HG03045 (cell line): ENCODE measurements around the gene NFX1.
A peak's percentile ranks its signal among the peaks of the same experiment; 100 is the strongest.
"Not testable (repeated sequence)": the region's sequence is repeated elsewhere in the genome, so short reads cannot be mapped to it uniquely, and the experiment has no call there.

ENCODE experiments used
- ATAC-seq: cut with Tn5 transposase; IDR thresholded peaks from one replicate; pipeline ENCODE4 v1.9.1; 2021; ENCODE audit warnings: mild to moderate bottlenecking, moderate library complexity; ENCODE audit not compliant: unreplicated experiment

The NFX1 gene

DNA sequence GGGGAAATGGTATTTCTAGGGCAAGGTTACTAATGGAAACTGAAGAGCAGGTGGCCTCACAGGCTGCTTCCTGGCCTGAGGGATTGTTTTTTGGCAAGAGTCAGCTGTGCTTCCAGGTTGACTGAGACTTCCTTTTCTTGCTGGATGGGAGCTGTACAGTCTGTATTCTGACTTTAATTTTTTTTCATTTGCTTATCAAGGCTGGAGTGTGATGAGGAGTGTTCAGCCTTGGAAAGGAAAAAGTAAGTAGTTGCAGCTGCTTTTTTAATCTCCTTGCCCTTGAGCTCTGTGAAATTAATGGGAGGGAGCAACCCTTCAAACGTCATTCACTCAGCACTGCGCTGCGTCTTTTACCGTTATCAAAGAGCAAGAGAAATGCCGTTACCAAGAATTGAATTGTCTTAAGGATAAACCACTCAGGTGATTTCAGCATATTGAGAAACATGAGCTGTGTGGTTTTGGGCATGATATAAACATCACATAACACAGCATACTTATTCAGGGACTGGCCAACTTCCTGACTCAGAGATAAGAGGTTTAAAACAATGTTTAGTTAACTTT lies 64.4 kb downstream of the NFX1 start:
- no peak for ATAC-seq

DNA sequence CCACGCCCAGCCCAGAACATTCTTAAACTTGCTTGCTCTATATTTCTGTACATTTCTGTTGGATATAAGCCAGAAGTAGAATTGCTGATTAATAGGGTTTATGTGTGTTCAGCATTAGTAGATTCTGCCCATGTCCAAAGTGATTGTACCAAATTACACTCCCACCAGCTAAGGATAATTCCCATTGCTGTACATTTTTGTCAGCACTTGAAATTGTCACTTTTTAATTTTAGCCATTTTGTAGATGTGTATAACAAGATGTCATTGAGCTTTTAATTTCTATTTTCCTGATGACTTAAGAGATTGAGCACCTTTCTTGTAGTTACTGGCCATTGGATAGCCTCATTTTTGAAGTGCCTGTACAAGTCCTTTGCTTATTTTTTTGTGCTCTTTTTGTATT lies 65.6 kb downstream of the NFX1 start:
- no peak for ATAC-seq

DNA sequence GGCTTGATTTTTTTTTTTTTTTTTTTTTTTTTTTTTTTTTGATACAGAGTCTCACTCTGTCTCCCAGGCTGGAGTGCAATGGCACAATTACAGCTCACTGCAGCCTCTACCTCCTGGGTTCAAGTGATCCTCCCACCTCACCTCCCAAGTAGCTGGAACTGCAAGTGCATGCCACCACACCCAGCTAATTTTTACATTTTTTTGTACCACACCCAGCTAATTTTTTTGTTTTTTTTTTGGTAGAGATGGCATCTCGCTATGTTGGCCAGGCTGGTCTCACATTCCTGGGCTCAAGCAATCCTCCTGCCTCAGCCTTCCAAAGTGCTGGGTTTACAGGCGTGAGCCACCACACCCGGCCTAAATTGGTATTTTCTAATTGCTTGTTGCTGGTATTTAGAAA lies 68.3 kb downstream of the NFX1 start:
- not testable (repeated sequence) for ATAC-seq

DNA sequence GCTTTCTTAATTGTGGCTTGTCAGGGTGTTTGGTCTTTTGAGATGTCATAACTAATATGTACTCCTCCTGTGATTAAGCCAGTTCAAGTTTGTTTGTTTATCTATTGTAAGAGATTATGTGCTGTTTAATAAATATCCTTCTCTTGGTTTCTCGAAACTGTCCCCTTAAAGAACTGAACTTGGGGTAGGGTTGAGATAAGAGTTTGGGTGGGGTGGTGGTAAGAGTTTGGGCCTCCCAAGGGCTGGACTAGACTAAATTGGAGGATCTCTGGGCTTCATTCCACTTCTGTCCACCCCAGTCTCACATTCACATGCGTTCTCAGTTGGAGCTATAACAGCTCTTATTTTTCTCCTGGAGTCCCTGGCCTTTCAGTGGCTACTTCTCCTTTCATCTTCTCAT lies 73.8 kb downstream of the NFX1 start:
- no peak for ATAC-seq

DNA sequence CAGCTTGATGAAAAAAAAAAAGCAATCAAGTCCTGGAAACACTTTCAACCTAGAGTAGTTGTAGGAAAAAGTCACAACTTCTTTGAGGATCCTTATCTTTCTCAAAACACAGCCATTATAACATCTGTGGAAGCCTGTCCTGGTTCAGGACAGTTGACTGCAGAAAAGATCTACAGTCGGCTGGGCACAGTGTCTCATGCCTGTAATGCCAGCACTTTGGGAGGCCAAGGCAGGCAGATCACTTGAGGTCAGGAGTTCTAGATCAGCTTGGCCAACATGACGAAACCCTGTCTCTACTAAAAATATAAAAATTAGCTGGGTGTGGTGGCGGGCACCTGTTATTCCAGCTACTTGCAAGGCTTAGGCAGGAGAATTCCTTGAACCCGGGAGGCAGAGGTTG lies 74.5 kb downstream of the NFX1 start:
- ATAC-seq = not testable (repeated sequence)

DNA sequence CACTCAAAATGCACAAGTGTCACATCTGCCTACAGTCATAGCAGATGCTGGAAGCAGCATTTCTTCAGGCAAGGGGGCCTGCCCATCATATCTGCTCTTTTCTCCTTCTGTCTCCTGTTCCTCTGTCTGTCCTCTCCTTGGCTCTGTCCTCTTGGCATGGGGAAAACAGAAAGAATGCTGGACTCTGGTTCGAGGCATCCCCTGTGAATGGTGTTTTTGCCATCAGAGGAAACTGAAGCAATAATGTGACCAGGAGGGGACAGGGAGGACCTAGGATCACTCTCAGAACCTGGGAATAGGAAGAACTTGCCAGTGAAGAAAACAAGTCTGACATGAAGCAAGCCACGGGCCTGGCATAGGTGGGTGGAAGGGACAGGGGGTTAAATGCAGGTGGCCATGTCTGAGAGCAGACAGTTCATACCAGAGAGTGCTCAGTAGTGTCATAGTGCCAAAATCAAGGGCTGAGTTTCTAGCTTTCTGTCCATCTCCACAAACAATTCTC lies 76.7 kb downstream of the NFX1 start:
- ATAC-seq = no peak

DNA sequence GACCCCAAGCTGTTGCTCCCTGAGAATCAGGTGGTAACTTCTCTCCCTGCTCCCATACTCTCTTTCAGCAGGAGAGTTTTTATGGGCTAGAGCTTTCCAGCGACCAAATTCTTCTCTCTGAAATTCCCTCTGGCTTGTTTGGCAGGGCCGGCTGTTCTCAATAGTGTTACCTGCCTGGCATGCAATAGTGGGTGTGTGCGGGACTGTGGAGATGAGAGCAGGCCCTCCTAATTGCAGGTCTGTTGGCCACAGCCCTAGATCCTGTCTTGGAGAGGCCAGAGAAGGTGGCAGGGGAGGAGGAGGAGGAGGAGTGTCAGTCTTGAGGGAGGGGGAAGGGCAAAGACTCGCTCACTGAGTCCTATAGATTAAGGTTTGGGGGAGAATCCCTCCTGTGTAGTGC lies 82.6 kb downstream of the NFX1 start:
- ATAC-seq = no peak

DNA sequence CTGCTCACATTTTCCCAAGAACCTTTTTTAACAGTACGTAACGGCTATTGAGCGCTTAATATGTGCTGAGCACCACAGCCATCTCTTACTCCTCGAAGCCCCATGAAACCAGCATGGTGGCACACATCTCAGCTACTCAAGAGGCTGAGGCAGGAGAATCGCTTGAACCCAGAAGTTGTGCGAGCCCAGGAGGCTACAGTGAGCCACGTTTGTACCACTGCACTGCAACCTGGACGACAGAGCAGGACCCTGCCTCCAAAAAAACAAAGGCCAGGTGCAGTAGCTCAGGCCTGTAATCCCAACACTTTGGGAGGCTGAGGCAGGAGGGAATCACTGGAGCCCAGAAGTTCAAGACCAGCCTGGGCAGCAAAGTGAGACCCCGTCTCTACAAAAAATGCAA lies 83.9 kb downstream of the NFX1 start:
- no peak for ATAC-seq

DNA sequence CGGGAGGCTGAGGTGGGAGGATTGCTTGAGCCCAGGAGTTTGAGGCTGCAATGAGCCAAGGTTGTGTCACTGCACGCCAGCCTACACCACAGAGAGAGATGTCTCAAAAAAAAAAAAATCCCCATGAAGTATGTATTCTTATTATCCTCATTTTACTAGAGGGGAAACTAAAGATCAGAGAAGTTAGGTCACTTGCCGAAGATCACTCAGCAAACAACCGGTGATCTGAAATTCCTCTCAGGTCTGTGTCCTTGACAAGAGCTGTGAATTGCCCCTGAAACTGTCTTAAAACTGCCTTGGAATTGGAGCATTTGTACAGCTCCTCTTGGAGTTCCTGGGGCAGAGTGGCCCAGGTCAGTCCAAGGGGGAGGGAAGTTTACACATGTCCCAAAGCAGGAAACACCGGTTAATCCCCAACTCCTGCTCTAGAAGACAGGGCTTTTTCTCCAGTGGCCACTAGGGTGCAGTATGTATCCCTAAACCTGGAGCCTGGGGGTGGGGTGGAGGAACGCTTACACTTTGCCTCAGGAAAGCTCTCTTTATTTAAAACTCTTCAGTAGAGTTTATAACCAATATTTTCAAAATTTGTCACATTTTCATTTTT lies 84.4 kb downstream of the NFX1 start:
- ATAC-seq = peak; percentile 66

DNA sequence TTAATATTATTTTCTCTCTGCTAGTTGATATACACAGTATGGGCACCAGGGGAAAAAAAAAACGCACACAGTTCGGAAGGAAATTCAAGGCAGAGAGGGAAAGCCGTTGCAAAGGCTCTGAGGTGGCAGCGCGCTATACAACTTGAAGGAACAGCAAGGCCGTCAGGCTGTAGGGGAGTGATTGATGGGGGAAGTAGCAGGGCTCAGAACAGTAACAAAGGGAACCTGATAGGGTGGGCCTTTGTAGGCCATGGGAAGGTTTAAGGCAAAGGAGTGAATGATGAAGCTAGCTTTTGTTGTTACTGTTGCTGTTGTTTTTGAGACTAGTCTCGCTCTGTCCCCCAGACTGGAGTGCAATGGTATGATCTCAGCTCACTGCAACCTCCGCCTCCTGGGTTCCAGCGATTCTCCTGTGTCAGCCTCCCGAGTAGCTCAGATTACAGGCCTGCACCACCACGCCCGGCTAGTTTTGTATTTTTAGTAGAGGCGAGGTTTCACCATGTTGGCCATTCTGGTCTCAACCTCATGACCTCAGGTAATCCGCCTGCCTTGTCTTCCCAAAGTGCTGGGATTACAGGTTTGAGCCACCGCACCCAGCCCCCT lies 85.0 kb downstream of the NFX1 start:
- ATAC-seq = no peak

DNA sequence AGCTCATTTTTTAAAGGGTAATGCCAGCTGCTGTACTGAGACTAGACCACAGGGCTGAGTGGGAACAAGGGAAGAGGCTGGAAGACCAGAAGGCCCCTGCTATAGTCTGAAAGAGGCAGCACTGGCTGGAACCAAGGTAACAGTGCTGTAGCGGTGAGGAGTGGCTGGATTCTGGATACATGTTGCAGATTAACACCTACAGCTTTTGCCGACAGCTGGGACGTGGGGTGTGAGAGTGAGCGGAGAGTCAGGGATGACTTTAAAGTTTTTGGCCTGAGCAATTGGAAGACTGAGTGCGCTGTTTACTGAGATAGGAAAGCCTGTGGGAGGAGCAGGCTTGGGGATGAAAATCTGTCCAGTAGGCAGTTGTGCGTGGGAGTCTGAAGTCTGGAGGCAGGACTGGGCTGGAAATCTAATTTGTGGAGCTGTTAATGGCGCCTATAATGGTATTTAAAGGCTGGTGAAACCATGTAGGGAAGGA lies 85.6 kb downstream of the NFX1 start:
- ATAC-seq = no peak

DNA sequence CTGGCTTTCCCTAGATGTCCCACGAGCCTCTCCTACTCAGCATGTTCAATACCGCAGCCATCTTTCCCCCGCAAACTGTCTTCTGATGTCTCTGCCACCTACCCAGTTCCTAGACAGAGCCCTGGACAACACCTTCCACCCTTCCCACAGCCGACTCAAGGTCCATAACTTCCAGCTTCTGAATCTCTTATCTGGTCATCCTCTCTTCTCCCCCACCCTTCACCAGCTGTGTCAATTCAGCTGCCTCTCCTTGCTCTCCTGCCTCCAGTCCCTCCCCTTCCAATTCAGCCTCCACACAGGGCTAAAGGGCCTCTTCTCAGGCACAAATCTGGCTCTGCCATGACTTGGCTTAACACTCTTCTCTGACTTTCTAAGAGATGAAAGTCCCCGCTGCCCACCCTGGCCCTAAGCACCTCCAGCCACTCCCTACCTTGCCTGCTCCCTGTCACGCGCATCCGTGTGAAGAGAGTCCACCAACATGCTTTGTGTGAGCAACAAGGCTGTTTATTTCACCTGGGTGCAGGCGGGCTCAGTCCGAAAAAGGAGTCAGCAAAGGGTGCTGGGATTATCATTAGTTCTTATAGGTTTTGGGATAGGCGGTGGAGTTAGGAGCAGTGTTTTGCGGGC lies 86.9 kb downstream of the NFX1 start:
- ATAC-seq = no peak

DNA sequence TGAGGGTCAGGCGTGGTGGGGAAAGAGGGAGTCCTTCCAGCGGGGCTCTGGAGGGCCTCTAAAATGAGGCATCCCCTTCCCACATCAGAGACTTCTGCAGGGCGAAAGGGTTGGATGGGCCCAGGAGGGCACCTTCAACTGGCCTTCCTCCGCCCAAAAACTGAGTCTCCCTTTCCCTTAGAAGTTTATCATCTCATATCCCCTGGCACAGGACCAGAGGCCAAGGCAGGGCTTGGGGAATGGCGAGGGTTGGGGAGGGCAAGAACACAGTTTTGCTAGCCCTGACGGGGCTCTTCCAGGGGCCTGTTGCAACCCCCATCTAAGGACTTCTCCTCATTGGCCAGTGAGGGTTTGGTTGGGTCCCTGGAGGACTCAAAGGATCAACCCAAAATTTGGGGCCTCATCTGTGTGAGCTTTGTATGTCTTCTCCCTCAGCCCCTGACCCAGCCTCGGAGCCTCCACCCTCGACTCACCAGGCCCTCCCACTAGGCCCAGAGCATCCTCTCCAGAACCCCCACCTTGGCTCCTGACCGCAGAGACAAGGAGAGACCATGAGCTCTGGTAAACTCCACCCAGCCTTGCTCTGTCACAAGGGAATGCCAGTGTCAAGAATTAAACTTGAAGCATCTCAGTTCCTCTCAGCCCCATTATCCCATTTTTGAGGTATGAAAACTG lies 87.9 kb downstream of the NFX1 start:
- ATAC-seq = no peak

DNA sequence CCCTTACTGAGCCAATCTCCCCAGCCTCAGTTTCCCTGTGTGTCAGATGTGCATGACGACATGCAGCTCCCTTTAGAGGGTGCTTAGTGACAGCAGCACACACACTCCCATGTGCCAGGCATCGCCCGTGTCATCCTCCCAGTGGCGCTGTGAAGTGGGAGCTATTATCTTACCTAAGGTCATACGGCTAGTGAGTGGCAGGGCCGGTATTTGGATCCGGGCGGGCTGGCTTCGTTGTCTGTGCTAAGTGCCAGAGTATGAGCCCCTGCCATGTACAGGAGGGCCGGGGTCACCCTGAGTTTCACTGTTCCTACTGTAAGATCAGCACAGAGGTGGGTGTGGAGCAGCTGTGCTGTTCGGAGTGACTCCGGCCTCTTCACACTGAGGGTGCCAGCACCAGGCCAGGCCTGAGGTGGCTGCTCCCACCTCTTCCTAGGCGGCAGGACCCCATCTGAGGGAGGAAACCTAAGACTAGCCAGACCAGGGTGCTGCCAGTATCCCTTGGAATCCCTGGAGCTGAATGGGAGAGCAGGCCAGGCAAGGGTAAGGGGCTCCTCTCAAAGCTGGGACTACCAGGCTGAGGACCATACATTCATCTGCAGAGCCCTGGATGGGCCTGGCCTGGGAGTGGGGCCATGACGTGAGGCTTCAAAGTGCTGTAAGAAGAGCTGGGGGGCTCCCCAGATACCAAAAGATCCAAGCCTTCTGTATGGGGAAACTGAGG lies 89.5 kb downstream of the NFX1 start:
- no peak for ATAC-seq

DNA sequence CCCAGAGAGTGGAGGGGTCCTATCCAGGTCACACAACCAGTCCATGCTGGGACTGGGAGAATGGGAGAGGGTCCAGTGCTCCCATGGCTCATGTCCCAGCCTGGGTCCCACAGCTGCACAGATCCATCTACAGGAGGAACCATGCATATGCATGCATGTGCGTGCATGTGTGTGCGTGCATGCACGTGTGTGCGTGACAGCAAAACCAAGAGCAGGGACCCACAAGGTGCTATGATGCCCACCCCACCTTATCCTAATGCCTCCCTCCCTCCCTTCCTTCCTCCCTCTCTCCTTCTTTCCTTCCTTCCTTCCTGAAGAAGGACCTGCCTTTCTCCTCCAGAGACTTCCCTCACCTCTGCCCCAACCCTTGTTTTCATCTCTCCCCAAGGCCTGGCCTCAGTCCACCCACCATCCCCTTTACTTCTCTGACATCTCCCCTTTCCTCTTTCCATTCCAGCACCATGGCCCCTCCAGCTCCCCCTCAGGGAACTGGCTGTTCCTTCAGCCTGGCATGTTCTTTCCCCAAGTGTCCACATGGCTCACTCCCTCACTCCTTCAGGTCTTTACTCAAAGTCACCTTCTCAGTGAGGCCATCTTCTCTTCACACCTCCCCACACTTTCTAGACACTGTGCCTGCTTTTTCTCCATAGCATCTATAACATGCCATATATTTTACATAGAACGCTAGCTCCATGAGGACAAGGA lies 90.2 kb downstream of the NFX1 start:
- no peak for ATAC-seq

DNA sequence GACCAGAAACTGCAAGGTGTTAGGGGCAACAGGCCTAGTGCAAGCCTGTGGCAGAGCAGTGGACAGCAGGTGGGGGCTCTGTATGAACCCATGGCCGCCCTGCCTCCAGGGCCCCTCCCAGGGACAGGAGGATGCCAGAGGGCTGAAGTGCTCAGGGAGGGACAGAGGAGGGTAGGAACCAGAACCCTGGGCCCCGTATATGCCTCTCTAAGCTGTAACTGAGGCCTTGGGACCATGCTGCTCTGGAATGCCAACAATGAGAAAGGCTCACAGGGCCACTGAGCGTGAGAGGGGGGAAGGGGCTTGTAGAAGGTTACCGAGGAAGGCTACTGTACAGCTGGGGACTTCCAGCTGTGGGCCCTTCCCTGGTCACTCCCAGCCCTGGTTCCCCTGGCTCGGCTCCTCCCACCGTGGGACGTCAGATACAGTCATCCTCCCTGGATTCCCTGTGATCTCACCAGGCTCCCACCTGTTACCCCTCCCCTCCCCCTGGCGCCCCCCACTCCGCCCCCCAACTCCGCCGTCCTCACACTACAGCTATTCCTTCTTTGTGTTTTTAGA lies 91.0 kb downstream of the NFX1 start:
- no peak for ATAC-seq

DNA sequence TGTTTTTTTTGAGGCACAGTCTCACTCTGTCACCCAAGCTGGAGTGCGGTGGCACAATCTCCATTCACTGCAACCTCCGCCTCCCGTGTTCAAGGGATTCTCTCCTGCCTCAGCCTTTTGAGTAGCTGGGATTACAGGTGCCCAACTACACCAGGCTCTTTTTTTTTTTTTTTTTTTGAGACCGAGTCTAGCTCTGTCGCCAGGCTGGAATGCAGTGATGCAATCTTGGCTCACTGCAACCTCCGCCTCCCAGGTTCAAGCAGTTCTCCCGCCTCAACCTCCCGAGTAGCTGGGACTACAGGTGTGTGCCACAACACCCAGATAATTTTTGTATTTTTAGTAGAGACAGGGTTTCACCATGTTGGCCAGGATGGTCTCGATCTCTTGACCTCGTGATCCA lies 92.1 kb downstream of the NFX1 start:
- not testable (repeated sequence) for ATAC-seq

DNA sequence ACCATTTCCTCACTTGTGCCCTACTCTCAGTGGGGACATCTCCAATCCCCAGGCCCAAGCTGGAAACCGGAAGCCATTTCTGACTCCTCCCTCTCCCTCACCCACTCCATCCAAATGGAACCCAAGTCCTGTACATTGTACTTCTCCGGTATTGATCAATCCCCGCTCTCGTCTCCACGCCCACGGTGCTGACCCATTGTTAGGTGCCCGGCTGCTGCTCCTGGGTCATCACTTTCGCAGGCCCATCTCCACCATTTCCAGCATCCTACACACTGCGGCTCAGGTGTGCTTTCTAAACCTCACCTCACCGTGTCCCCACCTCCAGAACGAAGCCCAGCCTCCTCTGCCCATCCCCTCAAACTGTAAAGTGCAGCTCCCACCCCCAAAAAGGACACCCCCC lies 93.1 kb downstream of the NFX1 start:
- not testable (repeated sequence) for ATAC-seq

DNA sequence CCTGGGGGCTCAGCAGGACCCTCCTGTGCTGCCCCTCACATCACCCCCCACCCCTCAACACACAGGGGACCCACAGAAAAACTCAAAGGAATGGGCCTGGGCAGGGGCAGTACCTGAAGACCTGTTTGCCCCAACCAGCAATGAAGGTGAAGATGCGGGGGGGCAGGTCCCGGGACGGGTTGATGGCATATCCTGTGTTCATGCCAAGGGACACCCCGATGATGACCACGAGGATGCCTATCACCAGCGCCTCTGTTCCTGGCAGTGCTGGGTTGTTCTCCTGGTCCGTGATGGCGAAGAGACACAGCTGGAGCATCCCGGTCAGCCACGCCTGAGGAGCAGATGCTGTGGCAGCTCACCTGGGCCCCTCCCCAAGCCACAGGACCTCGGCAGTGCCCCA lies 95.2 kb downstream of the NFX1 start:
- not testable (repeated sequence) for ATAC-seq
